Fibroblast of villous mesenchyme (primary cell): Measurements from ENCODE around the gene AATF. TPM values are rescaled to one million over a fixed set of nuclear protein-coding genes. Genes with fewer than 3 reads are reported as not detected.

Experiments used
- DNase-seq: peaks from one replicate; pipeline ENCODE4 v3.0.0-alpha.2; 2010; ENCODE audit warnings: low read depth
- H3K4me3 ChIP-seq: 2 replicates; pipeline ENCODE4 v1.5.1; 2011; ENCODE audit warnings: low read depth, mild to moderate bottlenecking, low read length
- total RNA-seq: library from RNA; depleted of rRNA; stranded (reverse); fragments of >200 nt; gene quantifications from 2 replicates; pipeline ENCODE4 v1.2.3, GENCODE V29; 2012
- TF ChIP-seq, protein P1 (sequence below): IDR thresholded peaks from 2 replicates; pipeline ENCODE4 v1.5.1; 2012; ENCODE audit warnings: low read depth, mild to moderate bottlenecking, low read length; ENCODE audit not compliant: insufficient read depth

The AATF gene
- total RNA-seq, 1 donor, result 24.2 TPM

GRCh38 chr17:36946726-36947091 is 2.0 kb upstream of the AATF start:
- TF ChIP-seq, protein P1, sequence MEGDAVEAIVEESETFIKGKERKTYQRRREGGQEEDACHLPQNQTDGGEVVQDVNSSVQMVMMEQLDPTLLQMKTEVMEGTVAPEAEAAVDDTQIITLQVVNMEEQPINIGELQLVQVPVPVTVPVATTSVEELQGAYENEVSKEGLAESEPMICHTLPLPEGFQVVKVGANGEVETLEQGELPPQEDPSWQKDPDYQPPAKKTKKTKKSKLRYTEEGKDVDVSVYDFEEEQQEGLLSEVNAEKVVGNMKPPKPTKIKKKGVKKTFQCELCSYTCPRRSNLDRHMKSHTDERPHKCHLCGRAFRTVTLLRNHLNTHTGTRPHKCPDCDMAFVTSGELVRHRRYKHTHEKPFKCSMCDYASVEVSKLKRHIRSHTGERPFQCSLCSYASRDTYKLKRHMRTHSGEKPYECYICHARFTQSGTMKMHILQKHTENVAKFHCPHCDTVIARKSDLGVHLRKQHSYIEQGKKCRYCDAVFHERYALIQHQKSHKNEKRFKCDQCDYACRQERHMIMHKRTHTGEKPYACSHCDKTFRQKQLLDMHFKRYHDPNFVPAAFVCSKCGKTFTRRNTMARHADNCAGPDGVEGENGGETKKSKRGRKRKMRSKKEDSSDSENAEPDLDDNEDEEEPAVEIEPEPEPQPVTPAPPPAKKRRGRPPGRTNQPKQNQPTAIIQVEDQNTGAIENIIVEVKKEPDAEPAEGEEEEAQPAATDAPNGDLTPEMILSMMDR, result no peak
- H3K4me3 ChIP-seq, result no peak overlapping the region
- DNase-seq, result no peak

DNA sequence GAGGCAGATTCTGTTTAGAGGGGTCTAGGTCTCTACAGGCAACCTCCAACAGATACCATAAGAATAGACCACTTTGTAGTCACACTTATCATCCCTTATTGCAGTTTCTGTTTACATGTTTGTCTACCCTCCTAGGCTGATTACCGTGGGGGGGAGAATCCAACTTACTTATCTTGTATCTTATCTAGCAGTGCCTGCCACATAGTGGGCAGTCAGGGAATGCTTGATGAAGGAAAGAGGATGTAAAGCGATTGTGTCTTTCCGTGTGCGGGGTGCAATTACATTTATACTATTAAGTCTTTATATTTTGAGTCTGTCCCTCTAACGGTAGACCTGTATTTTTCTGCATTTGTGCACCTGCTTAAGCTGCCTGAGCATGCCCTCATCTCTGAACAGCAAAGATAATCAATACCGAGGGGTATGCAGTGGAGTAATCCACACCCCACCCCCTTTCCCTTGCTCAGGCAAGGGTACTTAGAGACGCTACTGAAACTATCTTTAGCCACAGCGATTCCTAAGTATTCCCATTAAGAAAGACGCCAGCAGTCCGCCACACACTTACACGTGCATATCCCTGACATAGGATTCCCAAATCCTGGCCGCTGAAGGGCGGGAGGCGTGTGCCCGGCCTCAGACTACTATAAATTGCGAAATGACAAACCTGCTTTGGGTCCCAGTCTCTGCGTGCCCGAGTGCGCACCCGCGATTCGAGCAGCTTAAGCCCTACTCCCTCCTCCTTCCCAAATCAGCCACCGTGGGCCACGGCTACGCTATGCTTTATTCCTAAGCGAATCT is 635 bp upstream of the AATF start:
- no peak for DNase-seq
- peak overlapping the region; percentile 79 for H3K4me3 ChIP-seq
- TF ChIP-seq, protein P1, result no peak

- no peak for DNase-seq
- peak overlapping the region; percentile 79 for H3K4me3 ChIP-seq
Observed at GRCh38 chr17:36949461-36949927, 740 bp downstream of the AATF start.

GRCh38 chr17:36950027-36950426 is 1.3 kb downstream of the AATF start:
- H3K4me3 ChIP-seq, result peak overlapping the region; percentile 79
- TF ChIP-seq, protein P1, result no peak
- DNase-seq, result no peak

More at GRCh38 chr17:36949461-36949927, 740 bp downstream of the AATF start:
- TF ChIP-seq, protein P1, result no peak

GRCh38 chr17:36951084-36951789 is 2.5 kb downstream of the AATF start:
- no peak overlapping the region for H3K4me3 ChIP-seq
- TF ChIP-seq, protein P1, result no peak
- DNase-seq, result no peak

DNA sequence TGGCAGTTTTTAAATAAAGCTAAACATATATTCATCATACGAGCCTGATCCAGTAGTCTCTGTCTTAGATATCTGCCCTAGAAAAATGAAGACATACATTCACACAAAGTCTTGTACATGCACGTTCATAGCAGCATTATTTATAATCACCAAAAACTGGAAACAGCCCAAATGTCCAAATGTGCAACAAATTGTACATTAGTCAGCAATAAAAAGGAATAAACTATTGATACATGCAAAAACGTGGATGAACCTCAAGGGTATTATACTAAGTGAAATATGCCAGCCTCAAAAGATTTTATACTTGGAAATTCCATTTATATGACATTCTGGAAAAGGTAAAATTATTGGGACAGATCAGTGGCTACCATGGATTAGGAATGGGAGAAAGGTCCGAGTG is 22.8 kb downstream of the AATF start:
- no peak overlapping the region for H3K4me3 ChIP-seq
- DNase-seq, result no peak
- TF ChIP-seq, protein P1, result no peak
